ENCODE data around the gene FBXW7. TPM values are rescaled to one million over a fixed set of nuclear protein-coding genes. Genes with fewer than 3 reads are reported as not detected.

The FBXW7 gene
- polyA plus RNA-seq, 1 donor, result 35.8 TPM

DNA sequence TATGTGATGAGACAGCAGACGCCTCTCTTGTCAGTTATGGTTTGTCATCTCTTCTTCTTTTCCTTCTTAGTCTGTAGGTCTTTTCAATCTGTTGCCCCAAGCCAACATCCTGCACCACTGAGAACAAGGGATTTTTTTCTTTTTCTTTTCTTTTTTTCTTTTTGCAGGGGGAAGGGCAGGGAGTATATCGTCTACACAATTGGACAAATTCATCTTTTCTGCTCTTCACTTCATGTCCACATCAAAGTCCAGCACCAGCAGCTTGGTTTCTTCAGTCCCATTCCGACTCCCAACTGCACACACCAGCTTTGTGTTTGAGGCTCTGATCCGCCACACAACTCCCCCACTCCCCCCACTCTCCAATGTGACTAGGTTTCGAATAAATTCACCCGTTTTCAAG is 213.2 kb downstream of the FBXW7 start:
- DNase-seq, result no peak

DNA sequence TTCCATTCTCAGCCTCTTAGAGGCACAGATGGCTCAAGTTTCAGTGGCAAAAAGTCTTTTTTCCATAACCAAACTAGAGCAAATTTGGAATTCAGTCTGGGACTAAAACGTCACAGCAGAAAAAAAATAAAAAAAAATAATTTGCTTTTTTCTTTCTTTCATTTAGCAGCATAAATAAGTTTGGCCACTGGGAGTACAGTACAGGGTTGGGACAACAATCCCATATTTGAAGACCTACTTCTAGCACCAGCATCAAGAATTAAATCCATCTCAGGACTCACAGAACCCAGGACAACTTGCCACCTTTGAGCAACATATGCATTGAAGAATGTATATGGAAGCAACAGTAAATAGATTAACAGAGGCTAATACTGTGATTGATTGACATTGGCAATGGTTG is 214.0 kb downstream of the FBXW7 start:
- no peak for DNase-seq

DNA sequence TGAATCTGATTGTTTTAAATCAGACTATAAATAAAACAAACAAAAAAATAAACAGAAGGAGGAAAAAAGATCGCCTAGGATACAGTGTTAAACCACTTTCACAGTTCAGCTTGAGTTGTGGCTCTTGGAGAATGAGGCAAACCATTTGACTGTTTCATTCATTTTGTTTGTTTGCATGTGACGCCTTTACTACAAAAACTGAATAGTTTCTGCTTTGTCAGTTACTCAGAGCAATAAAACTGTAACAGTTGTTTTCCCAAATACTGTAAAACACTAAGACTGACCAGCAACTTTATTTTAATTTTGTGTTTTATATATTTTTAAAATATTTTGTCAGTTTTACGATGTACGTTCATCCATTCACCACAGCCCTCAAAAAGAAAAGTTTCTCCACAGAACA is 214.5 kb downstream of the FBXW7 start:
- no peak for DNase-seq

DNA sequence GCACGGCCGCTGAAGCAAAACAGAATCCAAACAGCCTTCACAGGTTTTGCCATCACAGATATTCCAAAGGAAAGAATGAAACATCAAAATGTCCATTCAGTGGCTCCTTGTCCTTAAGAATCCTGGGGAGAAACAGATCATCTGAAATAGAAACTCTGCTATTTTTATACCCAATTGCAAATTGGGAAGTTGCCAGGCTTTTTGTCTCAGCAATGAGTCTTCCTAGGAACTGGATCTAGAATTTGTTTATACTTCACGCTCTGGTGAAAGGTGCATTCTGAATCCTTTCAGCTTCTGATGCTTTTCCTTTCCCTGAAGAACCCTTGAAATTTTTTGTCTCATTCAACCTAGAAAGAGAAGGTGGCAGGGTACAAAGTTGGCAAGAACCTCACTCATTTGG is 218.9 kb downstream of the FBXW7 start:
- no peak for DNase-seq

DNA sequence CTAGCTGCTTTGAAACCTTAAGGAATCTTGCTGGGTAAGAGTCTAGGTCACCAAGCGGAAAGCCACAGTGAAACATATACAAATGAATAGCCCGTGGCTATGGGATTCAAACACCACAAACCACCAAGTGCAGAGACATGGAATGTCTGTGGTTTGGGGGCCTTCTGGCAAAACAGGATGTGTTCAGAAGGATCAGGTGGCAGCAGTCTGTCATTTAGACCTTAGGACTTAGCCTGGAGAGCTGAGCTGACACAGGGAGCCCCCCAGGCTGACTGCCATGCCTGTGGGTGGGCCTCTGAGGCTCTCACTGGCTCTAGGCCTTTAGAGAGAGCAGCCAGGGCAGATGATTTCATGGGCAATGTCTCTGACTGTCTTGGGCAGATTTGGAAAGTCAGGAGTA is 225.6 kb downstream of the FBXW7 start:
- no peak for DNase-seq

DNA sequence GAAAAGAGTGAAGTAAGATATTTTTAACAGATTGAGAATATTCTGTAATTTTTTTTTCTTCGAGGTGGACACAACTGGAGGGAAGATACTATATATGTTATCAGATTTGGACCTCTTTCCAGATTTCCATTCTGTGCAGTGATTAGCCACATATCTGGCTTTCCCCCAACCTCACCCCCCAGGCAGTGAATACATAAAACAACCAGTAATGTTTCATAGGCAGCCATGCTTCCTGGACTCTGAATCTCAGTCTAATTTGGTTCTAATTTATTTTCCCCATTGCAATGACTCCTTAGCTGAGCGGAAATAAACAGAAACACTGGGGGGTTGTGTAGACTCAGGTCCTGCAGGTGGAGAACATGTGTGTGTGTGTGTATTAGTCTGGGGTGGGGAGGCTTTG is 226.5 kb downstream of the FBXW7 start:
- no peak for DNase-seq

DNA sequence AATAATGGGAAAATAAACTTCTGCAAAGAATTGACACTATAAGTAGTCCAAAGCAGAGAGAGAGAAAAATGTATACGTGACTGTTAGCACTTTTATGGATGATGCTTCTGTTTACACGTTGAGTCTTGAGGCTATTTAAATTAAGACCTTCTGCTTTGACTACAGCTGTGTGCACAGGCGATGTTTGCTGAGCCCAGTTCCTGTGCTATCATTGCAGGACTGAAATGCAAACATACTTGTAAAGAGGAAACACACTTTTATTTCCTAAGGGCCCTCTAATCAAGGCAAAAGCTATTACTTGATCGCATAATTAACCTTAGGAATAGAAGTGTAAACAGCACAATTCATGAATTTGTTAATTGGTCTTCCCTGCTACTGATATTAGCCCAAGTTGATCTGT is 226.9 kb downstream of the FBXW7 start:
- DNase-seq, result no peak

DNA sequence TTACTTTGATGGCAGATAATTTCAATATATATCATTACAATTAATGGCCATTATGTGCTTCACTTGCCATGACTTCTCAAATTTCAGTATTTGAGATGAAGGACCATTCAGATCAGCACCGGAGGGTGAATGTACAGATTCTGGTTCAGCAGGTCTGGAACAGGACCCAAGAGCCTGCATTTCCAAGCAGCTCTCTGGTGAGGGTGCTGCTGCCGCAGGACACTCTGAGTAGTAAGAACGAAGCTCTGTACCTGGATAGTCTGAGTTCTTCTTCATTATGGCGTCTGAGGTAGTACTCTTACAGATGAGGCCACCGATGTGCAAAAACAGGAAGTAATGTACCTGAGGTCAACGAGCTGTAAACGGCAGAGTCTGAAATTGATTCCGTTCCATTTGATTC is 228.2 kb downstream of the FBXW7 start:
- no peak for DNase-seq

DNA sequence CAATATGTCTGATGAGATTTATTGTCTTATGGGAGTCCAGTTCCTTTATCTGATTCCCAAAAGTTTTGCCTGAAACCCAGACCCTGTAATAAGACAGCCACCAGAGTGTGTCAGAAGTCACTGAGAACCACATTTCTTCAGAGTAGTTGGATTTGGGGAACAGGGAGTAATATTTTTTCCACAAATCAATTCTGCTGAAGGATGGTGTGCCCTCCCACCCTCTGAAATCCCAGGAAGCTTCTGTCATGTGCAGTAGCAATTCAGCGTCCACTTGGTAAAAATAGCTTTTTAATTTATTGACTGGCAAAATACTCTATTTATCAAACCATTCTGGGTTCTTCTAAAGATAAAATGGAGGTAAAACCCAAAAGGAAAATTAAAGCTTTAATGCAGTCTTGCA is 229.4 kb downstream of the FBXW7 start:
- DNase-seq, result no peak

DNA sequence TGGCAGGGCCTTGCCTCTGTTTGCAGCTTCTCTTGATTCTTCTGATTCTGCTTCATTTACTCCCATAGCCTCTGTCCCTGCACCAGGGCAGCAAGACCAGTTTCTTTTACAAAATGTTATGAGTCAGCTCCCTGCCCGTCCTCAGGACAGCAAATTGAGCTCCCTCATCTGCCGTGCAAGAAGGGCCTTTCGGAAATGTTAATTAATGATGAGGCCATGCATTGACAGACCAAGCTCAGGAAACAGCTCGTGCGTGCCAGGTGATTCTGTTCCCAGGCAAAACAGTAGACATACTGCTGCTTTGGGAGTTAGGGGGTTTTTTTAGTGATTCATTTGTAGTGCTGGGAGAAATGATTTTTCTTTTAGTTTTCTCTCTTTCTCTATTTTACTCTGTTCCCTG is 231.7 kb downstream of the FBXW7 start:
- DNase-seq, result no peak

DNA sequence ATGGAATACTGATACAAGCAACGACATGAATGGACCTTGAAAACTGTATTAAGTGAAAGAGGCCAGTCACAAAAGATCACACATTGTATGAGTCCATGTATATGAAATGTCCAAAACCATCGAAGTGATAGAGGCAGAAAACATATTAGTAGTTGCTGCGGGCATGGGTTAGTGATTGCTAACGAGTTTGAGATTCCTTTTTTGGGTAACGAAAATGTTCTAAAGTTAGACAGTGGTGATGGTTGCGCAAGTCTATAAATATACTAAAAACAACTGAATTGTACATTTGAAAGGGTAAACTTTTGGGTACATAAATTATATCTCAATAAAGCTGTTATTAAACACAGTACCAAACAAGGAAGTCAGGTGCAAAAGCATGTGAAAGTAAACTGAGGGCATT is 234.5 kb downstream of the FBXW7 start:
- DNase-seq, result no peak

DNA sequence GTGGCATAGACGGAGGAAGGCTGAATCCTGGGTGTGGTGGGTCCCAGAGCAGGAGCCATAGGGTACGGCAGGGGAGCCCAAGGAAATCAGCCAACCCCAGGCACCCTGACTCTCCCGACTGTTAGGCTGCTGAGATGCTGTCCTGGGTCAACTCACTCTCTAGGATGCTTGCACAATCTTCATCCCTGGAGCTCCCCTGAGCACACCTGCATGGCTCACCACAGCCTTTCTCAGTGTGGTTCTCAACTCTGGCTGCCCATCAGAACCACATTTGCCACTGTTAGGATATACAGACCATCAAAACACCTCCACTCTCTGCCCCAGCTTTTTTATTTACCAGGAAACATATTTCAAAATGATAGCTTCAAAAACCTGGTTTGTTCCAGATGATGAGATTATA is 236.3 kb downstream of the FBXW7 start:
- no peak for DNase-seq

DNA sequence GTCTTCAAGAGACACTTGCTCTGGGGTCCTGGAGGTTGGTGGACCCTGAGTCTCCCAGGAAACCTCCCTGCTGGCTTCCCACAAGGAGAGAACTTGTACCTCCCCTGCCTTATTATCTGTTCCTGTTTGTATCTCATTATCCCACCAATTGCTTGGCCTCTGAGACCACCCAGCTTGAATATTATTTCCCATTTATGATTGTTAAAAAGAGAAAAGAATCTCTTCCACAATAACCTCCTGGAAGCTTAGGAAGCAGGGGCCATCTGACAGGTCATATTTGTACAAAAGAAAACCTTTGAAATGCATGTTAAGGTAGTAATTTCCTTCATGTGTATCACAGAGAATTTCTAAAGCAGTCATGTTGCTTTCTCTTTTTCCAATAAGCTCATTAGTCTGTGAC is 239.5 kb downstream of the FBXW7 start:
- no peak for DNase-seq

DNA sequence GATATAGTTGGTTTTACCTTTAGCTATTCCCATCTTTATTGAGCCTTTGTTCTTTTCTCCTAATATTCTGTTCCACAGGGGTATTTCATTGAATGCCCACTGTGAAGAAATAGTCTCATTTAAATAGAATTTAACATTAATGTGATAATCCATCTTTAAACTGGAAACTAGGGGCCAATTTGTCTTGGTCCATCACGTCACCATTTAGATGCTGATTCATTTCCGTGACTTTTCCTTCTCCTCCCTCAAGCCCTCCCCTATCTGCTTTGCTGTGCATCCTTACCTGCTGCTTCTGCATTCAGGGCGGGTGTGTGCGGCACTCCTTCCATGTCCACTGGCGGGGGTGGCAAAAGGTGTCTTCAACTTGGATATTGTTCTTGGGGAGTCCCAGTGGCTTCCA is 241.1 kb downstream of the FBXW7 start:
- no peak for DNase-seq

DNA sequence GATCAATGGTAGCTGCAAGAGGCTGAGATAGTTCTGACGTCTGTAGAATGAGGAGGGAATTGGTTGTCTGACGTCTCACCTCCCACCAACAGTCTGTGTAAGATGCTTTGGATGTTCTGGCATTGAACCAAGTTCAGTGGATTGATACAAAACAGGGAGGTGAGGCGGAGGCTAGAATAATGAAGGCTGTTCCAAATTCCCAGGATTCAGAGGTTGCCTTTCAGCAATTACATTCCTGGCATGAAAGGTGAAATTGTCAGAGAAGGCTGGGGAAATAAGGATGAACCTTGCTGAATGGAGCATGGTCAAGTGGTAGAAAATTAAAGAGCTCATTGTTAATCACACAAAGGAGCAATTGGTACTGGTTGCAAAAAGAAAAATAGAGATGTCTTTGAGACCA is 241.6 kb downstream of the FBXW7 start:
- DNase-seq, result no peak

DNA sequence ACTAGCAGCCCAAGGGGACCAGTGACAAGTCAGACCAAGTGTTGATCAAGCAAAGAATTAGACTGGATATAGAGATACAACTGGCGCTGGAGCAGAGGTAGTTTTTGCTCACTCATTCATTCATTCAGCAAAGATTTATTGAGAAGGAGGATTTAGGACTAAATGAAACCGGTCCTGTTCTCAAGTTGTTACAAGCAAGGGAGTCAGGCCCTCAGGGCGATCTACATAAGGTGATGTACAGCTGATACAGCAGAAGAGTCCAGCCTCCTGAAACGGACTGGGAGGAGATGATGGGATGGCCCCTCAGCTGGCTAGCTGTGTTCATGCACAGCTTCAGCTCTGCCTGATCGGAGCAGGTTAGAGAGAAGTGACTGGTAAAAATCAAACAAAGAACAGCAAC is 242.4 kb downstream of the FBXW7 start:
- no peak for DNase-seq

DNA sequence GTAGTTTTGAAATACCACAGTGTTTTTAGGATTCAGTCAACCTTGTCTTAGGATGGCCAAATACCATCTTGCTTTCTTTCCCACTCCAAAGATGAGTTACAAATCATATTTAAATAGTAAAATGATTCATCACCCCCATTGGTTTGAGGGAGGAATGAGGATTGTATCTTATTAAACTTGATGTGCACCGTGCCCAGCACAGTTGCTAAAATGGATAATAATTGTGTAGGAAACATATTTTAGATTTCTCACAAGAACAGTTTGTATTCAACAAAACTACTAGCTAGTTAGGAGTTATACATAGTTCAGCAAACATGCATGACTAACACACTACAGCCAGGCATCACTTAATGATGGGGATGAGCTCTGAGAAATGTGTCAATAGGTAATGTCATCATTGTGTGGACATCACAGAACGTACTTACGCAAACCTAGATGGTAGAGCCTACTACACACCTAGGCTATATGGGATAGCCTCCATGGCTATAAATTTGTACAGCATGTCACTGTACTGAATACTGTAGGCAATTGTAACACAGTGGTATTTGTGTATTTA is 245.4 kb downstream of the FBXW7 start:
- no peak for DNase-seq

DNA sequence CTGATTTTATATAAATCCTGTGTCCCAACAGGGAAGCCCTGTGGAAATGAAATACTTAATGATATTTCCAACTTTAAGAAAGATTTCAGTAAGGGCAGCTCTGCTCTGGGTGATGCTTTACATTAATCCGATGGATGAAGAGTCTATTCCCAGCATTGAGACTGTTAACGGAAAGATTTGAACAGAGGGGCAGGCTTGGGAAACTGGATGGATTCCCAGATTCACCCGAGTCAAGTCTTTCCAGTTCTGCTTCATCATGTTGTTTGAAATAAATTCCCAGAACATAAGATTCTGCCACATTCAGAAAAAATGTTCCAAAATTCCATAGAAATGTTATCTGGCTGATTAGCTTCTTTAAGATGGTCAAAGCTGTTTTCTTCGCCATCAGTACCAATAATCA is 246.0 kb downstream of the FBXW7 start:
- DNase-seq, result peak; percentile 52

DNA sequence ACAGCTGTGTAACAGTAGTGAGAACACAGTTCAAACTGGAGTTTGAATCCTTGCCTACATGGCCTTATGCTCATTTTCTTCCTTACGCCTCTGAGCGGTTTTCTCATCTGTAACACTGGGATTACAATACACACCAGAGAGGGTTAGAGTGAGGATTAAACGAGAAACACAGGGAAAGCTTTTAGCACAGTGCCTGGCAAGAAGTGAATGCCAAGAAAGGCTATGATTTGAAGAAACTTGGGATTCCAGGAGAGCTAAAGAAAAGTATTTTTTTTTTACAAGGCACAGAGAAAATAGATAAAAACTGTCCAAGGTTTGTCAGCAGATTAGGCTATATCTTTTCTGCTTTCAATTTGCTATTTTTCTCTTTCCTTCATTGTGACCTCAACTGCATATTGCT is 246.4 kb downstream of the FBXW7 start:
- DNase-seq, result no peak

DNA sequence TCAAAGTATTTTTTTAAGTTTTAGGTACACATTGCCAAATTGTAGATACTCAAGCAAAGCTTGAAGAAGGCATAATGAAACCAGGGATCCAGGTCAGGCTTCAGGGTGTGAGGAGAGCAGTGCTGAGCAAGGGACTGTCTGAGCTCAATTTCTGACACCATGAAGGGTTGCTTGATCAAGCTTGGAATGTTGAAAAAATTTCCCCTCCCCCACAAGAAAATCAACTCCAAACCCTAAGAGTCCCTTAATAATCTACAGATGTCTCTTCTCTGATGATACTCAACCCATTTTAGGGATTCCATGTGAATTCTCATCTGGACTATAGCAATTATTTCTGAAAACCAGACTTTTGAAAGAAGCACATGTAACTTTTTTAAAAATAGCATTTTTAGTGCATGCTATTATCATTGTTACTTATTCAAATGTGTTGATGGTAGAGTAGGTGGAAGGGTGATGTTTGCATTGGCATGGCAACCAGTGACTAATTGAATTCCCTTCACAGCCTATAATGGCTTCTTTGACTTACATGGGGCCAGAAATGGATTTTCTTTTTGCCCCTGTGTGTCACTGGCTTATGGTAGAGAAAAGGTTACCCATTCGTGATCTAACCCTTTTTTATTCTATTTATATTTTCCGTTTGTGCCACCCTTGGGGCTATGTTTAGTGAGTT is 252.0 kb downstream of the FBXW7 start:
- no peak for DNase-seq

DNA sequence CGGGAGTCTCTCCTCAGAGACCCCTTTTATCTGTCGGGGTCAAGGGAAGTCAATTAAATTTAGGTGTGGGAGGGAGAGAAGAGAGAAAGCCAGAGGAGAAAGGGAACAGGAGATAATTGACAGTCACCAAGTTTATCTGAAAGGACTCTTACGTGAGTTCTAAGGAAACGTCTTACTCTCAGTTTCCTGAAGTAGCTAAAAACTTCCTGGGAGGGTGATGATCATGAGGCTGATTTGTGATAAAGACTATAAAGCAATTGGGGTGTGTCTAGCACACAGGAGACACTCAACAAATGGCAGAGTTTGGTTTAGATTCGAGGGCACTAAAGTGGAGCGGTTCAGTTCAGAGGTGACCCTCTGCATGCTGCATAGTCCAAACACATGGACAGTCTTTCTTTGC is 254.1 kb downstream of the FBXW7 start:
- DNase-seq, result no peak

DNA sequence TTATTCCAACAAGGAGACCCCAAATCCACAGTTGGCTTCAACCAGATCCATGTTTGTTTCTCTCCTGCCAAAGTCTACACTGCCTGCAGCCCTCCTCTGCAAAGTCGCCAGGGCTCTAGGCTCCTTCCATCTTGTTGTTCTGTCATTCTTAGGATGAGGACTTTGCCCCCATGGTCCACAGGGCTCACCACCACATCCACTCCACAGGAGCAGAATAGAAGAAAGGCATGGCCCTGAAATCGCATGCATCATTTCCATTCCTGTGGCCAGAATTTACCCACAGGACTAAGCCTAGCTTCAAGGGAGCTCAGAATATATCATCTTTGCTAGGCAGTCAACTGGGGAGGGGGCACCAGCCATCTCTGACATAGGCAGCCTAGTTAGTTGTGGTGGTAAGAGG is 254.7 kb downstream of the FBXW7 start:
- DNase-seq, result no peak

DNA sequence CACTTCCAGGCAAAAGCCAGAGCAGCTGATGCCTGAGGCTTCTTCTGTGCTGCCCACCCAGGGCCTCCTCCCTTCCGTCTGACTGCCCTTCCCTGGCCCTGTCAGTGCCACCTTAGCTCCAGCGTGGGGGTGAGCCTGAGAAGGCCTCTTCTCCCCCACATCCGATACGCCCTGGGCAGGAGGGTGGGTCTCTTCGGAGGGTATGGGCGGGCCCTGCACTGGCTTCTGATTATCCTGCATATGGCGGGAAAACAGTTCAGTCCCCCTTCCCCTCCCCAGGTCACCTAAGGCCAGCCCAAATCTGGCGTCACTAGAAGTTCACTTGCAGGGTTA is 256.7 kb downstream of the FBXW7 start:
- DNase-seq, result no peak

DNA sequence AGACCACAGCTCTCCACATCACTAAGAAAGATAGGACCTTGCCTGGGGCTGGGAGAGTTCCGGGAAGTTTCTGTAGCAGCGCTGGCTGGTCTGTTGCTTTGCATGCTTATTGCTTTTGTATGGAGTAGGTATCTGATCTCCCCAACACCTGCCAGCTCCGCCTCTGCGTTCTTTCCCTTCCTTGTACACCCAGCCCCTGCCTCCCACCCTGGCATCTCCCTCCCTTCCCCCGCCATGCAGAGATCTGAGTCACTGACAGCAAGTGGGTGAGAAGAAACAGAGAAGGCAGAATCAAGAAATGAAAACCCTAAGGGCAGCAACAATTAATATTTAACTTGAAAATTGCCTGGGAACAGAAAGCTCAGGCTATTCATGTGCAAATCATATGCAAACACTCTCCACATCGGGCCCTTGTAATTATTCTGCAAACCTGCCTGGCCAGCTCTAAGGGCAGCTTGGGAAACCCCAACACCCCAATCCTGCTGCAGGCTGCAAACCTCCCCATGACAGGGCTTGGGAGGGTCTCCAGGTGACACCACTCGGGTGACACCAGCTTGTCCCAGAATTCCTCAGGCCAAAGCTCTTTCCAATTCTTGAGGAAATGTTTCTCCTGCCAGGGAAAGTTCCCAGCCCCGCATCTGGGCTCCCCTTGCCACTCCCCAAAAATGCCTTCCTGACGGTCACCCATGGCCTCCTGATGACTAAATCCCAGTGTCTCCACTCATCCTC is 257.2 kb downstream of the FBXW7 start:
- DNase-seq, result no peak

DNA sequence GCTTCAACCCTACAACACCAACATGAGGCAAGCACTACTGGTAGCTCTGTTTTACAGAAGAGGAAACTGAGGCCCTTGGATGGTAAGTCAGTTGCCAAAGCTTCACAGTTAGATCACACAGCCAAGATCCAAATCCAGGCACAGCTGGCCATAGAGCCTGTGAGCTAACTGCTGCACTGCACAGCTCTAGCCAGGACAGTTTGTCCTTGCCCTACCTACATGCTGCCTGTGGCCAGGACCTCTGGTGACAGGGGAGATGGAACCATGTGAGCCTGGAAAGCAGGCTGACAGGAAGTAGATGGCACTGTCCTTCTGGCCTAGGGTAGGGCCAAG is 257.8 kb downstream of the FBXW7 start:
- no peak for DNase-seq

Data from hindlimb muscle (tissue), 1 donor.